ENCODE data around the gene NMNAT2.

GRCh38 chr1:183206538-183207122 is 211.6 kb downstream of the NMNAT2 start:
- TF ChIP-seq CTCF (IDR thresholded peaks at IDR 0.05; ENCODE audit: insufficient read depth, low read depth, low read length): no peak
- TF ChIP-seq EZH2 (IDR thresholded peaks at IDR 0.05; ENCODE audit: insufficient read depth, low read length): no peak
